ENCODE data around the gene RNASE12.

DNA sequence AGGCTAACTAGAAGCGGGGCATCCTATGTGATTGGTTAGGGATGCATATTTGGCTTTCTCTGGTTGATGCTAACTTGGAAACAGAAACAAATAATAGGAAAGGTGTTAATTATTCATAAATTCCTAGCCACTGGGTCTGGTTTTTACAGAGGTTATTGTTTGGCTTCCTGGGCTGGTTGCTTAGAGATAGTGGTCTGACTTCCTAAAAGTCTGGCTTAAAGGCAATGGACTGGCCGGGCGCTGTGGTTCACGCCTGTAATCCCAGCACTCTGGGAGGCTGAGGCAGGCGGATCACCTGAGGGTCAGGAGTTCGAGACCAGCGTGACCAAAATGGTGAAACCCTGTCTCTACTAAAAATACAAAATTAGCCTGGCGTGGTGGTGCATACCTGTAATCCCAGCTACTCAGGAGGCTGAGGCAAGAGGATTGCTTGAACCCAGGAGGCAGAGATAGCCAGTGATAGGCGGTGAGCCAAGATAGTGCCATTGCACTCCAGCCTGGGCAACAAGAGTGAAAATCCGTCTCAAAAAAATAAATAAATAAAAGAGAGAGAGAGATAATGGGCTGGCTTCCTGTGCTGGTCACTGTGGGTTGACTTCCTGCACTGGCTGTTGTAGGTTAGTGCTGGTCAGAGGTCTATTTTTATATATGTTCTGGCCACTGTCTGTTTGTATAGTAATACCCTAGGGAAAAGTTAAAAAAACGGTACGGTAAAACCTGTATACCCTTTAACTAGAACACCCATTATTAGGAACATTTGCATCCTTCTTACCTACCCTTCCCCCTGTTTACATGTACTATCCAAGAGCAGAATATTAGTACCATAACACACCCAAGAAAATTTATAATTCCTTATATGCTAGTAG lies 26.2 kb upstream of the RNASE12 start:
- no peak for TF ChIP-seq POLR2A (IDR thresholded peaks at IDR 0.05)
- no peak for TF ChIP-seq CTCF (IDR thresholded peaks at IDR 0.05)
- no peak for TF ChIP-seq EP300 (IDR thresholded peaks at IDR 0.05)

Measured in sigmoid colon (tissue), 4 donors.